Left forelimb (tissue), 1 donor: ENCODE measurements around the gene SLC25A13.

Source experiments
- DNase-seq: peaks from one replicate; pipeline ENCODE4 v3.0.0-alpha.2; 2018; ENCODE audit warnings: low spot score

Gene SLC25A13

DNA sequence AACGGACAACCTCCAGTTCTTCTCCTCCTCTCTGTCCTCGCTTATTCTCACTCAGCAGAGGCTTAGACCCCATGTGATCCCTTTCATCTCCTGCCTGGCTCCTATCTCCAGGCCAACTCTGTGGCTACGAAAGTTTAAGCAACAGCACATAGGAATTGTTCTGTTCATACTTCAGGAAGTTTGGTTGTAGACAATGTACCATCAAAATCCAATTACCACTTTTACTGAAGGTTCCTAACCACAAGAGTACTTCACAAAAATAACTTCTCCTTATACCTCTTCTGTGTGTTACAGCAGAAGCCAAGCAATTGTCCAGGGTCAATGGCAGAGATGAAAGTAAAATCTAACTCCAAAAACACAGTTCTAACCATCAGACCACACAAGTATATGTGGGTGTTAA is 80.0 kb downstream of the SLC25A13 start:
- no peak for DNase-seq

DNA sequence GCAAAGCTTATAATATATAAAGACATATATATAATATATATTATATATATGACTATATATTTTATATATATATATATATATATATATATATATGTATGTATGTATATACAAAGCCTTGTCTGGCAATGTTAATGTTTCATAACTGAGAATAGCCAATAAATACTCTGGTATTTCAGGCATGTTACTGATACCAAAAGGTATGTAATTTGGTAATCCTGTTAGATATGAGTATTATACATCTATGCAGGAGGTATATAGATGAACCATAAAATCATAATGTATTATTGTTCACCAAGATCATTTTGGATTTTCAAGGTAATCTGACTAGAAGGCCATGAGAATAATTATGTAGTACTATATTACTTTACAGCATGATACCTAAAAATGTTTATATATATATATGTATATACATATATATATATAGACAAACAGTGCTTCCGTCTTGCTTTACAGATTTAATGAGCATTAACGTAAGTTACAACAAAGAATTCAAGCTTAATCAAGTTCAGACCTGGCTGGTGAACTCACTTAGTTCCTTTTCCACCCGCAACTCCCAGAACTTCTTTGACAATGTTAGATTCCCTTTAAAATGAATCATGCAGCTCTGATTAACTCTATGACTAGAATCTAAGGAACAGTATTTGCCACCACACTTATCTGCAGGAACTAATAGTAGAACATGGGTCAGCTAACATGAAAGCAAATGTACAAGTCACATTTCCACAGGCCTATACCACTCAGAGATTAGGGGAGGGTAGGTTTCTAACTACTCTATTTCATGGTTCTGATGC is 82.7 kb downstream of the SLC25A13 start:
- DNase-seq: no peak

- no peak for DNase-seq
Observed at GRCh38 chr7:96238474-96238873, 83.4 kb downstream of the SLC25A13 start.

DNA sequence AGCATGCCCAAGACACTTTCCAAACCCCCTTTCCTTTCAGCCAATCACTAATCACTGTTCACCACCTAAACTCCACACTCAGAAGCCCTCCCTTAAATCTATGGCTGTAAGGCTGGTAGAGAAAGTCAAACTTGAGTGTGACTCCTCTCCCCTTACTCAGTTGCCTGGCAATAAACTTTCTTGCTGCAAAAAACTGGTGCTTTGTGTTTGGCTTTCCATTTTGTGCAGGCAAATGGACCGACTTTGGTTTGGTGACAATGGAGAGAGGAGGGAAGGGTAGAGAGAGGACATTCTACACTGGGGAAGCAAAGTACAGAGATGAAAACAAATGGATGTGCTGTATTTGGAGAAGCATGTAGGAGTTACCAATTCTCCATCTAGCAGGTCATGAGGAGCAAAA is 84.9 kb downstream of the SLC25A13 start:
- no peak for DNase-seq

DNA sequence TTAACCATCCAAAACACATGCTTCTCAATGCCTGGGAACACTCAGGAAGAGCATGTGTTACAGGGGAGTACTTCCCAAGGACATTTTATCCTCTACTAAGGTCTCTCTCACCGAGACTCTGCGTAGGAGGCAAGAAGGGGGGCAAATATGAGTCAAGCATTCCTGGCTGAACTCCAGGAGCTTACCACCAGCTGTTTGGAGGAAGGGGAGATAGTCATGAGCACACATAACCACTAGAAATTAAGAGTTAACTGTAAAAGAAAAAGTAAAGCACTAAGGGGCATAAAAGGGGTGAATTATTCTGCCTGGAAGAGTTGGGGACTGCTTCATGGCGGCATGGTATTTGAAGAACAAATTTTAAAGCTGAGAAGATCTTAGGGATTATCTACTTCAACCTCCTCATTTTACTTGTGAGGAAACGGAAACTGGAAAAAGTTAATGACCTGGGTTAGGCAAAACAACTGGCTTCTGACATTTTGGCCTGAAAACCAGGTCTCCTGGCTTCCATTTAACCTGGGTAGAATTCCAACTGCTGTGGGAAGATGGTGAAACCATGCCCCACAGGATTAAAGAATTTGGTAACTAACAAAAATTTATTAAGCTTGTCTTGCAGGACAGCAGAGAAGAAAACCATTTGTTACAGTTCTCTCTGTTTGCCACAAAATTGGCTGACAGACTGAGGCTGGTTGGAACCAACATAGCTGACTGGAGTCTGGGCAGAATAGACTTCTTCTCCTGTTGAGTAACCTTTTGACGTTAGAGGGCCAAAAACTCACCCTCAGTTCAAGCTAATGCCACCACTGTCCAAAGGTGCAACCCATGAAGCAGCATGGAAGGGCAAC is 85.5 kb downstream of the SLC25A13 start:
- DNase-seq: no peak

DNA sequence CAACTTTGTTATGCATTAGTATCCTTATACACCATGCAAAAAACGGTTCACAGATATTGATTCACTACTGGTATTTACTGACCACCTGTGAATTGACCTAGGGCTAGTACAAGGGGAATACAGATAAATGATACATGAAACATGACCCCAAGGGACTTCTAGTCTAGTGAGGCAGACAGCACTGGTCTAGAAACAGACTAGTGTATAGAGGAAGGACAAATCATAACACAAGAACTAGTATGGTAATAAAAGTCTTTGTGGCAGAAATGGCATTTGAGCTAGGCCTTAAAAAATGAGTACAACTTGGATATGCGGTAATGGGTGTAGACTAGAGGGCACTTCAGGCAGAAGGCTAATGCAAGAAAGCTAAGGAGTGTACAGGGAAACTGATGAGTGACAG is 86.6 kb downstream of the SLC25A13 start:
- no peak for DNase-seq

- DNase-seq: no peak
Observed at GRCh38 chr7:96233528-96234154, 88.3 kb downstream of the SLC25A13 start.

DNA sequence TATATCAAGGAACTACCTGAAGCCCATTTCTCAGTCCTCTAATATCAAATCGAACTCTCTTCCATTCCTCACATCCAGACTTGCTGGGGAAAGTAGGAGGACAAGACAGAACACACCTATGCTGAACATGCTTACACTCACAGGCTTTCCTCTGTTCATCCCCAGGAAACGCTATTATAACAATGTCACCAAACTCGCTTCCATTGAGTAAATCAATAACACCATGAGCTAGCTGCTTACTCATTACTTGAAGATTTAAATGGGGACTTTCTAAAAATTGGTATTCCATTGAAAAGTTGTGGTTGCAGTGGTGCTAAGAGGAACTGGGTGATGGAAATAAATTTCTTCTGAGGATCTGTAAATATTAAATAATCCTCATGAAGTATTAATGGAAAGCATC is 88.8 kb downstream of the SLC25A13 start:
- DNase-seq: no peak

DNA sequence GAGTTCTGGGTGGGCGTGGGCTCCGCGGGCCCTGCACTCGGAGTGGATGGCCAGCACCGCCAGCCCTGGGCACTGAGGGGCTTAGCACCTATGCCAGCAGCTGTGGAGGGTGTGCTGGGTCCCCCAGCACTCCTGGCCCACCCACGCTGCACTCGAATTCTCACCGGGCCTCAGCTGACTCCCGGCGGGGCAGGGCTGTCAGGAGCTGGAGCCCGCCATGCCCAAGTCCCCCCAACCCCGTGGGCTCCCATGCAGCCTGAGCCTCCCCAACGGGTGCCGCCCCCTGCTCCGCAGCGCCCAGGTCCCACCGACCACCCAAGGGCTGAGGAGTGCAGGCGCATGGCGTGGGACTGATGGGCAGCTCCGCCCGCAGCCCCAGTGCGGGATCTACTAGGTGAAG is 93.1 kb downstream of the SLC25A13 start:
- no peak for DNase-seq

- DNase-seq: no peak
Observed at GRCh38 chr7:96225251-96225650, 96.6 kb downstream of the SLC25A13 start.

DNA sequence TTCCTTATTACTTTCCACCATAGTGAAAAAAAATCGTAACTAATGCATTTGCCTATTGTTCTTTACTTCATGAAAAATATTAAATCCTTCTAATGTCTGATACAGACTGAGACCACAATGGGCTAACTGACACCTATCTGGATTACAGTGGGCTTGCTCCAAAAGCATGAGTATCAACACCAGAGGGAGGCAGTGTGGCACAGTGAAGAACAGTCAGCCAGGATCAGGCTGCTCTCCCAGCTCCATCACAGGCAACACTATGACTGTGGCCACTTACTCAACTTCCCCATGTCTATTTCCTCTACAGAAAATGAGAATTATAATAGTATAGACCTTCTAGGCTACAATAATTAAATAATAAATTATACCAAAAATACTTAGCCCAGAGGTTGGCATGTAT is 97.2 kb downstream of the SLC25A13 start:
- DNase-seq: no peak

- DNase-seq: no peak
Observed at GRCh38 chr7:96224073-96224472, 97.8 kb downstream of the SLC25A13 start.

- DNase-seq: no peak
Observed at GRCh38 chr7:96221888-96222287, 100.0 kb downstream of the SLC25A13 start.

DNA sequence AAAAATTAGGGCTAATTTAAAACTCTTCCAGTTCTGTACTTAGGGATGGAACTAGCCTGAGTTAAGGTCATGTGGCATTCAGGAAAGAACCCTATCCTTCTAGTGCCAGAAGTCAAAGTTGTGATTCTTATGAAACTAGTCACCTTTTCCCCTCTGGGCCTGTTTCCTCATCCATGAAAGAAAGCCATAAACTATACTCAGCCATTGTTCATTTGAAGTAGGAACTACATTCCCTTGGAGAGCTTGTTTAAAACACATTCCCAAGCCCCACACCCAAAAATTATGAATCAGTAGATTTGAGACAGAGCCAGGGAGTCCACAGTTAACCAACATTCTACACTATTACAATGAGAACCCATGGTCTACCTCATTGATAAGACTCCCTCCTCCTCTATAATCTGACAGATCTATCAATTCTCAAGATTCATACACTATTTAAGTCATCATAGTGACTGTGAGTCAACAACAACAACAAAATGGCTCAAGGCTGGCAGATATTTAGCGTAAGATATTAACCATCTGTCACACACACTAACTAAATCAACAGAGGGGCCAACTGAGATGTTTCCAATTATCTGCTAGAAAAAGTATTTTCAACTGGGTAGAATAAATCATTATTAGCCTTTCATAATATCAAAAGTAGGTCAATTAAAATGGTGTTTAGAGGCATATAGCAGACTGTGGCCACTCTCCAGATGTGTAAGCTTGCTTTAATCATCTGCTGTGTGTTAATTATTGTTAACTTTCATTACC is 102.3 kb downstream of the SLC25A13 start:
- no peak for DNase-seq

DNA sequence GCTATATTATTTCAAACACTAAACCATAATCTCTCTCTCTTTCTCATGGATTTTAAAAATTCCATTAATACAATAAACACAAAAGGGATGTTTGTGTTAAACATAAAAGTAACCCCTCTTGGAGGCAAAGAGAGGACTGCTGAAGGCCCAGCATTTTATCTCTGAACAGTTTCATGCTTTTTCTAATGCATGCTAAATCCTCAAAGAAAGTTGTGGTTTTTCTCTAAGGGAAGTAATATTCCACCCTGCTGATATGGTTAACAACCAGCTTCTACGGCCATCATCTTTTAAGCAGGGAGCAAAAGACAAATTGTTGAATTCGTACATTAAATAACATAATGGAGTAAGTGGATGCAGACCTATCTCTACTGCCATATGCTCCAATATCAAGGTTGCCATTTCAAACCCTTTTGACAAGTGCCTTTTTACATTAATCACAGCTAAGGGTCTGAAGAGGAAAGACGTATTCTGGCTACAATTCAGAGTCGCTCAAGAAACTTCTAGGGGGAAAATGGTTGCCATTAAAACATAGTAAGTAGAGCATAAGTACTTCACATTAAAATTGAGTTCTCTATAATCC is 103.1 kb downstream of the SLC25A13 start:
- no peak for DNase-seq

- DNase-seq: no peak
Observed at GRCh38 chr7:96217147-96217546, 104.8 kb downstream of the SLC25A13 start.

- DNase-seq: no peak
Observed at GRCh38 chr7:96216373-96216772, 105.5 kb downstream of the SLC25A13 start.

DNA sequence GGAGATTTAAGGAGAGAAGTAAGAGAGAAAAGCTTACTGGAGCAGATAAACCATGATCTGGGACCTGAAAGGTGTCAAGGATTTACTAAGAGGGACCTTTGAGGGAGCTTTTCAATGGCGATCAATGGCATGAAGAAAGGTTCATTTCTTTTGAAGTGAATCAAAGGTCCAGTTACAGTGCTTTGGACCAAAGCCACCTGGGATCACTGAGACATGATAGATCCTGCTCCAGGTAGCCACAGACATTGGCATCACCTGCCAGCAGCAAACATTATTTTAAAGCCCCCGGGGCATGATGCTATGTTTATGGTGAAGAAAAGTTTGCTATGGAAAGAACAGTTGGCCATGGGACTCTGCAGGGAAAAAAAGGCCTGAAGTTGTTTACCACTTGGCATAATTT is 109.4 kb downstream of the SLC25A13 start:
- DNase-seq: no peak

- DNase-seq: no peak
Observed at GRCh38 chr7:96211954-96212353, 109.9 kb downstream of the SLC25A13 start.

DNA sequence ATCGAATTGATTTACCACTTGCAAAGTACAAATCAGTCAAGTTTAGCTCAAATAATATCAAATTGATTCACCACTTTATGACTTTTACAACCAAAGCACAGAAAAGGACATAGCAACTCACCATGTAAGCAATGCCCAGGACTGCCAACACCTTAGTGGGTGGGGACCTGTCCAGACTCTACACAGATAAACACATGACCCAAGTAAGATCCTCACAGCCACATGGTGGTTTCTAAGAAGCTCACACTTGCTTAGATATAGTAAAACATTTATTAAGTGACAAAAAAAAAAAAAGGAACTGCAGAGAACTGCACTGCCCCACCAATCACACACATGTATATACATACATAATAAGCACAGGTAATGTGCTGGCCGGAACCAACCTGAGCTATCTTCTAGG is 116.2 kb downstream of the SLC25A13 start:
- no peak for DNase-seq

DNA sequence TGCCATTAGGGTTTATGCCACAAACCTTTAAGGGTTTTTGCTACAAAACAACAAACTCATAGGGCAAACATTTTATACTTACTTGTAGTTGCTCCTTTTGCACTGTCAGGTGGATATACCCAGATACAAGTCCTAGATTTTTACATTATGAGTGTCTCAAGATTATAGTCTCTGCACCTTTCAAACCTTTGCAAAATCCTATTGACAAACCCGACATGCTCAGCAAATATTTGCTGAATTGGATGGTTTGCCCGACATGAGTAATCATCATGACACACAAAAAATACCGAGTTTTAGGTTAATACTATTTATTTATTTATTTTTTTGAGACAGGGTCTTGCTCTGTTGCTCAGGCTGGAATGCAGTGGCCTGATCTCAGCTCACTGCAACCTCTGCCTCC is 117.3 kb downstream of the SLC25A13 start:
- DNase-seq: no peak

DNA sequence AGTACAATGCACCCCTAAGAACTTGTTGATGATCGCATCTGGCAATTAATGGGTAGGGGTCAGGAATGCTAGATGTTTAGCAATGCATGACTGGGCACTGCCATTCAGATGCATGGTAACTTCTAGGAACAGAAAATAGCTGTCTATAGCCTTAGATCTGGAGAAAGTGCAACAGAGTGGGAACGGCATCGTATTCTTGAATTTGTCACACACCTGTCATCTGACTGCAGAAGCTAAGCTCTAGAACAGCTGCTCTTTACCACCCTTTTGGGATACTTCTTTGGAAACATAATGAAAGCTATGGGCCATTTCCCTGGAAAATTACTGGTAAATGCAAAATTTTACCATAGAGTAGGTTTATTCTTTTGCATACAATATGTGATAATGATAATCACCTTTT is 118.1 kb downstream of the SLC25A13 start:
- no peak for DNase-seq
